HUES48 (cell line): ENCODE results near the gene LRRC7.
"Not testable (repeated sequence)": the region's sequence is repeated elsewhere in the genome, so short reads cannot be mapped to it uniquely, and the experiment has no call there.

Experiments used
- H3K27ac ChIP-seq: one replicate; pipeline ENCODE4 v1.7.0; 2013; ENCODE audit warnings: low read depth, low read length, inconsistent platforms
- H3K27me3 ChIP-seq: 2 replicates; pipeline ENCODE4 v1.6.1; 2013; ENCODE audit warnings: mild to moderate bottlenecking, low read length; ENCODE audit not compliant: control insufficient read depth, insufficient read depth
- H3K36me3 ChIP-seq: 2 replicates; pipeline ENCODE4 v1.6.1; 2013; ENCODE audit warnings: low read length; ENCODE audit not compliant: control insufficient read depth, insufficient read depth
- H3K4me1 ChIP-seq: 2 replicates; pipeline ENCODE4 v1.6.1; 2013; ENCODE audit warnings: mild to moderate bottlenecking, low read length; ENCODE audit not compliant: control insufficient read depth, insufficient read depth
- H3K4me3 ChIP-seq: 2 replicates; pipeline ENCODE4 v1.5.1; 2013; ENCODE audit warnings: mild to moderate bottlenecking, low read depth, low read length
- H3K9ac ChIP-seq: 2 replicates; pipeline ENCODE4 v1.6.1; 2013; ENCODE audit warnings: mild to moderate bottlenecking, low read depth, low read length, moderate library complexity
- H3K9me3 ChIP-seq: 2 replicates; pipeline ENCODE4 v1.6.1; 2013; ENCODE audit warnings: low read length; ENCODE audit not compliant: control insufficient read depth, insufficient read depth

LRRC7 gene

DNA sequence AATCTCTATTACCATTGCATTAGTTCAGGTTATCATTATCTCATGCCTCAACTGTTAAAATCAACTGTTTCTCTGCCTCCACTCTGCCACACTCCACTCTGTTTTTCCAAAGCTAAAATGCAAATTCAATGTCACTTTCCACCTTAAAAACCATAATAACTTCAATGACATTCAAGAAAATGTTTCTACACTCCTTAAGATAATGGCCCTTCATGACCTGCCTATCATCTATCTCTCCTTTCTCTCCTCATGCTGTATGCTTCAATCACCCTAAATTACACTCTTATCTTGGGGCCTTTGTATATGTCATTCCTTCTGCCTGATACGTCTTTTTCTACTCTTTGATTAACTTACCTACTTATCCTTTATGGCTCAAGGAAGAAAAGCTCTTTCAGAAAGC, 296.0 kb downstream of the LRRC7 start:
- no peak overlapping the region for H3K4me3 ChIP-seq

DNA sequence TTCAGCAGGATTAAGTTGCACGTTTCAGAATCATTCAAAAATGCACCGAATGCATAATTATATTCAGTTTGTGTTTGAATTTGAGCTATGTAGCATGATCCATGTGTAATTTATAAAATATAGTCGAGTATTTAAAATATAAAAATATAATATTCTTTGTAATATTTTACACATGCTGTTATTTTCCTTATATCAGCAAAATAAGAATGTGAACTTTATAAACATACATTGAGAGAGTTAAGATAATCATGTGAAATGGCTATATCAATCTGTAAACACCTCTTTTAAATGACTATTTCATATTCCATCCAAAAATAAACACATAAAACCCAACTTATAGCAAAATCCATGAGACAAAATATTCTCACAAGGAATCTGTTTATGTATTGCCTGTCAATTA, 303.7 kb downstream of the LRRC7 start:
- no peak overlapping the region for H3K27ac ChIP-seq
- H3K27me3 ChIP-seq, result no peaks in the 10 kb centered on the region
- H3K4me1 ChIP-seq, result no peaks in the 10 kb centered on the region
- no peak overlapping the region for H3K9ac ChIP-seq
- no peaks in the 10 kb centered on the region for H3K9me3 ChIP-seq
- H3K36me3 ChIP-seq, result no peaks in the 10 kb centered on the region
- H3K4me3 ChIP-seq, result no peak overlapping the region

More for the DNA sequence above, 296.0 kb downstream of the LRRC7 start:
- Histone ChIP-seq H3K4me1 (peaks cover 2% of the 10 kb centered on the region; the same call in 1 of the 2 replicates), H3K27ac (no peak overlapping the region), H3K9ac (no peak overlapping the region), H3K9me3 (no peaks in the 10 kb centered on the region), H3K36me3 (no peaks in the 10 kb centered on the region), H3K27me3 (no peaks in the 10 kb centered on the region)

DNA sequence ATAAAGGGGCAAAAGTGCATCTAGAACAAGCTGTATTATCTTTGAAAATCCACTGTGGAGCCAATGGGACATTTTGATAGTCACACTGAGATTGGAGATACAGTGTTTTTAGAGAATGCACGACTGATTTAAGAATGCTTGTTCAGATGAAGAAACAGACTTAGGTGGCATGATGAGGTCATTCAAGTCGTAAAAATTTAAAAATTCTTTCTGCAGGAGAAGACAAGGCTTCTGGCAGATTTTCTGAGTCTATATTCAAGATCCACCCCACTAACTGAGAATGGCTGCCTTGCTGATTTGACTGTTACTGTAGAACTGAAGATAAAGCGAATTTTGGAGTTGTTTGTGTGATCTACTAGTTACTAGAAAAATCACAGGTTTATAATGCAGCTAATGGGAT, 310.6 kb downstream of the LRRC7 start:
- no peaks in the 10 kb centered on the region for H3K36me3 ChIP-seq
- H3K9ac ChIP-seq, result no peak overlapping the region

DNA sequence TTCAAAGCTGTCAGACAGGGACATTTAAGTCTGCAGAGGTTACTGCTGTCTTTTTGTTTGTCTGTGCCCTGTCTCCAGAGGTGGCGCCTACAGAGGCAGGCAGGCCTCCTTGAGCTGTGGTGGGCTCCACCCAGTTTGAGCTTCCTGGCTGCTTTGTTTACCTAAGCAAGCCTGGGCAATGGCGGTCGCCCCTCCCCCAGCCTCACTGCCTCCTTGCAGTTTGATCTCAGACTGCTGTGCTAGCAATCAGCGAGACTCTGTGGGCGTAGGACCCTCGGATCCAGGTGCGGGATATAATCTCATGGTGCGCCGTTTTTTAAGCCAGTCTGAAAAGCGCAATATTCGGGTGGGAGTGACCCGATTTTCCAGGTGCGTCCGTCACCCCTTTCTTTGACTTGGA, 320.3 kb downstream of the LRRC7 start:
- H3K4me1 ChIP-seq, H3K4me3 ChIP-seq, H3K9ac ChIP-seq, H3K27ac ChIP-seq, H3K27me3 ChIP-seq, H3K36me3 ChIP-seq: not testable (repeated sequence)
- H3K9me3 ChIP-seq, result peaks cover 14% of the 10 kb centered on the region

More for the DNA sequence above, 310.6 kb downstream of the LRRC7 start:
- H3K4me3 ChIP-seq, result no peak overlapping the region
- no peaks in the 10 kb centered on the region for H3K9me3 ChIP-seq
- H3K27me3 ChIP-seq, result no peaks in the 10 kb centered on the region
- no peak overlapping the region for H3K27ac ChIP-seq
- H3K4me1 ChIP-seq, result no peaks in the 10 kb centered on the region

DNA sequence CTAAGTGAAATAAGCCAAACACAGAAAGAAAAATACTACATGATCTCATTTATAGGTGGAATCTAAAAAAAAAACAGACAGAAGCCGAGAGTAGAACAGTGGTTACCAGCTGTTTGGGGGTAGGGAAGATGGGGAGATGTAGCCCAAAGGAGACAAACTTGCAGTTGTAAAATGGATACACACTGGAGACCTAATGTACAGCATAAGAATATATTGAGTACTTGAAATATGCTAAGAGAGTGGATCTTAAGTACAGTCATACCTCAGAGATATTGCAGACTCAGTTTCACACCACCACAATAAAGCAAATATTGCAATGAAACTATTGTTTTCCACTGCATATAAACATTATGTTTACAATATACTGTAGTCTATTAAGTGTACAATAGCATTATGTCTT, 320.9 kb downstream of the LRRC7 start:
- no peak overlapping the region for H3K4me3 ChIP-seq
- no peaks in the 10 kb centered on the region for H3K36me3 ChIP-seq
- no peaks in the 10 kb centered on the region for H3K4me1 ChIP-seq
- peaks cover 14% of the 10 kb centered on the region for H3K9me3 ChIP-seq
- H3K9ac ChIP-seq, result no peak overlapping the region
- no peak overlapping the region for H3K27ac ChIP-seq
- H3K27me3 ChIP-seq, result no peaks in the 10 kb centered on the region

DNA sequence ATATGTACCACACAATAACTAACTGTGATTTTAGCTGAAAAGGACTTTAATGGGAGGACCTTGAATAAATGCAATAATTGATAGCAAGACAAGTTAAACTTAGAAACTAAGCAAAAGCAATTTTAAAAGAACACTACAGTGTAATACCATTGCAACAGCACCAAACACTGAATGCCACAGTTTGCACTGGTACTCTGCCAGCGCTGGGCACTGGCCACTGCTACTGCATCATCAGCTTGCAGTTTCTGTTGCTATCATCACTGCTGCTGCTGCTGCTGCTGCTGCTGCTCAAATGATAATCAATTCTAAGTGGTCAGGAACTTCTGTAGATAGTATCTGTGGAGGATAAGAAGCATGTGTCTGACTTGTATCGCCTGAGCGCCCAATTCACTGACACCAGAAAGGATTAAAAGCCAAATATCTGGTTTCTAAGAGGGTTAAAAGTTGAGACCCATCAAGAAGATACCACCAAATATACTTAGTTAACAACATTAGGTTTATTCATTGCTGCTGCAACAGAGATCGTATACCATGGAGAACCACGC, 330.8 kb downstream of the LRRC7 start:
- Histone ChIP-seq H3K27ac (no peak overlapping the region), H3K9ac (no peak overlapping the region), H3K27me3 (no peaks in the 10 kb centered on the region), H3K36me3 (no peaks in the 10 kb centered on the region), H3K9me3 (no peaks in the 10 kb centered on the region), H3K4me3 (no peak overlapping the region), H3K4me1 (no peaks in the 10 kb centered on the region)

GRCh38 chr1:69911301-69911801, 343.6 kb downstream of the LRRC7 start:
- Histone ChIP-seq H3K36me3 (no peaks in the 10 kb centered on the region), H3K4me3 (no peak overlapping the region), H3K4me1 (peaks cover 9% of the 10 kb centered on the region; the same call in 1 of the 2 replicates), H3K27ac (no peak overlapping the region), H3K27me3 (no peaks in the 10 kb centered on the region), H3K9ac (no peak overlapping the region), H3K9me3 (peaks cover 9% of the 10 kb centered on the region)

GRCh38 chr1:69913977-69914376, 346.3 kb downstream of the LRRC7 start:
- no peaks in the 10 kb centered on the region for H3K36me3 ChIP-seq
- no peak overlapping the region for H3K9ac ChIP-seq
- peaks cover 9% of the 10 kb centered on the region; the same call in 1 of the 2 replicates for H3K4me1 ChIP-seq
- no peak overlapping the region for H3K27ac ChIP-seq
- H3K9me3 ChIP-seq, result peaks cover 9% of the 10 kb centered on the region
- H3K4me3 ChIP-seq, result no peak overlapping the region
- no peaks in the 10 kb centered on the region for H3K27me3 ChIP-seq

GRCh38 chr1:69914976-69915765, 347.4 kb downstream of the LRRC7 start:
- no peak overlapping the region for H3K4me3 ChIP-seq
- peaks cover 9% of the 10 kb centered on the region; the same call in 1 of the 2 replicates for H3K4me1 ChIP-seq
- H3K27ac ChIP-seq, result no peak overlapping the region
- H3K27me3 ChIP-seq, result no peaks in the 10 kb centered on the region
- H3K9ac ChIP-seq, result no peak overlapping the region
- peaks cover 9% of the 10 kb centered on the region for H3K9me3 ChIP-seq
- H3K36me3 ChIP-seq, result no peaks in the 10 kb centered on the region

DNA sequence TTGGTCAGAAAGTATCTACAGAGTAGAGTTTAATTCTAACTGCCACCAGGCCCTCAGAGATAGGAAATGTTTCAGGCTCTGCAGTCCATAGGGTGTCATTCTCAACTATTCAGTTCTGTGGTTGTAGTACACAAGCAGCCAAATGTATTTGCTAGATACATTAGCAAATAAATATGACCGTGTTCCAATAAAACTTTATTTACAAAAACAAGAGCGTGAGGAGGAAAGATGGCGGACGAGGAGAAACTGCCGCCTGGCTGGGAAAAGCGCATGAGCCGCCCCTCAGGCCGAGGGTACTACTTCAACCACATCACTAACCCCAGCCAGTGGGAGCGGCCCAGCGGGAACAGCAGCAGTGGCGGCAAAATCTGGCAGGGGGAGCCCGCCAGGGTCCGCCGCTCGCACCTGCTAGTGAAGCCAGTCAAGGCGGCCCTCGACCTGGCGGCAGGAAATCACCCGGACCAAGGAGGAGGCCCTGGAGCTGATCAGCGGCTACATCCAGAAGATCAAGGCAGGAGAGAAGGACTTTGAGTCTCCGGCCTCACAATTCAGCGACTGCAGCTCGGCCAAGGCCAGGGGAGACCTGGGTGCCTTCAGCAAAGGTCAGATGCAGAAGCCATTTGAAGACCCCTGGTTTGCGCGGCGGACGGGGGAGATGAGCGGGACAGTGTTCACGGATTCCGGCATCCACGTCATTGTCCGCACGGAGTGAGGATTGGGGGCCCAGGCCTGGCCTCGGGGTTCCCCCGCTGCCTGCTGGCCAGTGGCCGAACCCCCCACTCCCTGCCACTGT, 351.6 kb downstream of the LRRC7 start:
- Histone ChIP-seq H3K4me3 (no peak overlapping the region), H3K27ac (no peak overlapping the region), H3K9ac (no peak overlapping the region)

GRCh38 chr1:69919922-69920273, 352.2 kb downstream of the LRRC7 start:
- Histone ChIP-seq H3K4me3 (no peak overlapping the region), H3K27ac (no peak overlapping the region), H3K9ac (no peak overlapping the region), H3K4me1 (peaks cover 9% of the 10 kb centered on the region; the same call in 1 of the 2 replicates), H3K9me3 (no peaks in the 10 kb centered on the region), H3K27me3 (no peaks in the 10 kb centered on the region), H3K36me3 (no peaks in the 10 kb centered on the region)

More for the DNA sequence above, 351.6 kb downstream of the LRRC7 start:
- Histone ChIP-seq H3K9me3 (no peaks in the 10 kb centered on the region), H3K4me1 (peaks cover 9% of the 10 kb centered on the region; the same call in 1 of the 2 replicates), H3K27me3 (no peaks in the 10 kb centered on the region), H3K36me3 (no peaks in the 10 kb centered on the region)
